NK-92 treated with Interleukin-12 subunit alpha and Interleukin-12 subunit beta, amount 100 ng/mL, for 24 hours (cell line): ENCODE results near the gene NCKIPSD.

Experiments used
- DNase-seq: peaks from one replicate; lab custom pipeline; 2025; lab: John Stamatoyannopoulos, UW

The NCKIPSD gene

DNA sequence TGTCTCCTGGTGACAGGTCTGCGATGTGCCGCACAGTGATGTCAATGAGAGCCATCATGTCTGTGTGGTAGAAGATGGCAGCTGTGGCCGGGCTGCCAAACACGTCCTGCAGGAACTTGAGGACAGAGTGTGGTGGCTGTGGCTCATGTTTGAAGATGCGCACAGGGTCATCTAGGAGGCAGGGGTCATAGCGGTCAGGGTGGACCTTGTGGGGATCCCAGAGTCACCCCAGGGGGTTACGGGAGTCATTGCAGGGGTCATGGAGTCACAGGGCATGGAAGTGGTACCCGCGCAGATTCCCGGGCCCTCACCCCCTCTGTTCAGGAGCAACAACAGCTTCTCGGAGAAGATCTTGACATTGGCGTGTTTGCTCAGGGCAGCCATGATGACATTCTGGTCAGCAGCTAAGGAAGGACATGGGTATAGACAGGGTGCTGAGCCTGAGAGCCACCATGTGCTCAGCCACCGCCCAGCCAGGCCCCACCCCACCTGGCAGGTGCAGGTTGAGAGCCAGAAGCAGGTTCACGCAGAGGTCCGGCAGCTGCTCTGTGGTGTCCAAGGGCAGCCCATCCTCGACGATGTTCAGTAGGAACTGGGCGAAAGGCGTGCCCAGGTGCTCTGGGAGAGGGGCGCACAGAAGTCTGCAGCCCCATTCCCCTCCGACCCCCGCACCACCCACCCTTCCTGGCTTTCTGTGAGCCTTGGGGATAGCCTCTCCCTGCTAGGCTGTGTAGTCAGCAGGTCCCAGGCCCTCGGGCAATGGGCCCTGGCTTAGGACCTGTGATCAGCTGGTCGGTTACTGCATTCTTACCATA lies 6.9 kb downstream of the NCKIPSD start:
- no peak for DNase-seq

DNA sequence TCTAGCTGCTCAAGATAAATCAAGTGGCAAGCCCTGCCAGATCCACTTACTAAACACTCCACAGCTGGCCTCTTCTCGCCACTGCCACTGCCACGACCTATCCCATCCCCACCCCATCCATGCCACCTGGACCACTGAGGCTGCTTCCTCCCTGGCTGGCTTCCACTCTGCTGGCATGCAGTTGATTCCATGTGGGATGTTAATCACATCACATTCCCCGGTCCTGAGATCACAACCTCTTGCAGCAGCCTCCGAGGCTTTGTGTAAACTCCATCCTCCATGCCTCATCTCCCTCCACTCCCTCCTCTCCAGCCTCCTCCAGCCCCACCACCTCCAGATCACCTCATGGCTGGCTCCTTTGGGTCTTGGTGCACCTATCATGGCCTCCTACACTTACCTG lies 7.7 kb downstream of the NCKIPSD start:
- no peak for DNase-seq

DNA sequence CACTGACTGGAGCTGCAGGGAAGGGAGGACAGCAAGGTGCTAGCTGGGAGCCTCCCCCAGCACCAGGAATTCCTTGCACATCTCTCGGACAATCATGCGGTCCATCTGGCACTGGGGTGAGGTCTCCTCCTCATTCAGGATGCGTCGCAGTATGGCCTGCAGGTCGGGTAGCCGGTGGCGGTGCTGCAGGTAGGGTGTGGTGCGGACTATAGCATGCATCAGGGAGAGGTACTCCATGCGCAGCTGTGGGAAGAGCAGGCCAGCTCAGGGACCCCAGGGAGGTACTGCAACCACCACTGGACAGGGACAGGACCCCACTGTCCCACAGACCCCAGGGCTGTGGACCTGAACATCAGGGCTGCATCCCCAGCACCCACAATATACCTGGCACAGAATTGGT lies 11.2 kb downstream of the NCKIPSD start:
- DNase-seq = no peak

DNA sequence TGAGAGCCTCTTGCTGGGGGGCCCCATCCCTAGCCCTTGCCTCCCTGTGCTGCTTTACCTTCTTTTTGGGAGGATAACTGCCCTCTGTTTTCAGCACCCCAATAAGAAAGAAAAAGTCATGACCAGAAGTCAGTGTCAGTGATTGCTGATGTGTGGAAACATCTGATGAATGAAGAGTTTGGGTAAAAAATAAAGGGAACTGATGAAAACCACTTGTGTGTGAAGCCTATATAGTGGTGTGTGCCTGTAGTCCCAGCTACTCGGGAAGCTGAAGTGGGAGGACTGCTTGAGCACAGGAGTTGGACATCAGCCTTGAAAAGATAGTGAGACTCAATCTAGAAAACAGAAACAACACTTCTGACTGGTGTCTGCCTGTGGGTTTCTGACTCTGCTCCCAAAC lies 13.2 kb downstream of the NCKIPSD start:
- no peak for DNase-seq

DNA sequence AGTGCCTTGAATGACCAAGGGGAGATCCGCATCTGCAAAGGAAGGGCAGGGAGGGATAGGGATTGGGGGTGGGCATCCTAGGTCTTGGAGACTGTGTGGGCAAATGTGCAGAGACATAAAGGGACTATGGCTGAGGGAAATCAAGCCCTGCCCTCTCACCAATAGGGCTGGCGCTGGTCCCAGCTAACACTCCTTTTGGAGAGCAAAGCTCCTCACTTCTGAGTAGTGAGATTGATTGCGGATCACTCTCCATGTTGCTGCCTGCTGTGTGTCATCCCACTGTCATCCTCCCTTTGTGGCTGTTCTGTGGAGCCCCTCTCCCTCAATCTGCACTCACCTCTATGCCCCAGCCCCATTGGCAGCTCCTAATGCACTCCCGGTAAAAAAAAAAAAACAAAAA lies 20.8 kb downstream of the NCKIPSD start:
- no peak for DNase-seq

DNA sequence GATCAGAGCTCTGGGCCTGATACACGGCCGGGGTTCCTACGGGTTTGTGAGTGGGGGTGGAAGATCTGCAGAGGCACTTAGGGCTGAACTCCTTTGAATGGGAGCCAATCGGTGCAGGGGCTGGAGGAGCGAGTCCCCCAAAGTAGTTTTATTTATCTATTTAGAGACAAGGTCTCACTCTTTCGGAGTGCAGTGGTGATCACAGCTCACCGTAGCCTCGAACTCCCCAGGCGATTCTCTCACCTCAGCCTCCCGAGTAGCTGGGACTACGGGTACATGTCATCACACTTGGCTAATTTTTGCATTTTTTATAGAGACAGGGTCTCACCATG lies 21.4 kb downstream of the NCKIPSD start:
- no peak for DNase-seq

DNA sequence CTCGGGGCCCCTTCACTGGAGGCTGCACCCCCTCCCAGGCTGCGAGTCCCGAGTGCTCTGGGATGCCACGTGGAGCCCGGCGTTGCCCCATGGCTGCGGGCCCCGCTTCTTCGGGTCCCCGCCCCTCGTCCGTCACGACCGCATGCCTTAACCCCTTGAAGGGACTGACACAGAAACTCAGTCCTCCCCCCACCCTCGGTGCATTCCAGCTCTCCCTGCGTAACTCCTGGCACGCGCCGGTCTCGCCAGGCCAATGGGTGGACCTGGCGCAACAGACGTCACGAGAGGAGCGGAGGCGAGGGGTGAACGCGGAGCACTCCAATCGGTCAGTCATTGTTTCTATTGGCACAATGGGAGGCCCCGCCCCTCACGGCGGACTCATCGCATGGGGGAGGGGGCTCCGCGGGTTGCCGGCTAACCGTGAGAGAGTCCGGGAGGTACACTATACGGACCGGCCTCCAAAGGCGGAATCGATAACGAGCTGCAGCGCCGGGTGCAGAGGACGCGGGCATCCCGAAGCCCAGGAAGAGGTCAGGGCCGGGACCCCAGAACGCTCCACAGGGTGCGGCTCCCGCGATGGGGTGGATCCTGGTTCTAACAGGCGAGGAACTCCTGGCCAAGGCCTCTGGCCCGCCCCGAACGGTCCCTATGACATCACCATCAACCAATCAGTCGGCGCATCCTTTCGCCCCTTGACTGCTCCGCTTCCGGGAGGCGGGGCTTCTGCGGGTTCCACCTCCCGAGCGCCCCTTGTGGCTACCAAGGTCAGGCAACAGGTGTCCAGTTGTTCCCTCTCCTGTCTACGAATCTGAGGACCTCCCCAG lies 22.0 kb downstream of the NCKIPSD start:
- DNase-seq = peak; percentile 95

DNA sequence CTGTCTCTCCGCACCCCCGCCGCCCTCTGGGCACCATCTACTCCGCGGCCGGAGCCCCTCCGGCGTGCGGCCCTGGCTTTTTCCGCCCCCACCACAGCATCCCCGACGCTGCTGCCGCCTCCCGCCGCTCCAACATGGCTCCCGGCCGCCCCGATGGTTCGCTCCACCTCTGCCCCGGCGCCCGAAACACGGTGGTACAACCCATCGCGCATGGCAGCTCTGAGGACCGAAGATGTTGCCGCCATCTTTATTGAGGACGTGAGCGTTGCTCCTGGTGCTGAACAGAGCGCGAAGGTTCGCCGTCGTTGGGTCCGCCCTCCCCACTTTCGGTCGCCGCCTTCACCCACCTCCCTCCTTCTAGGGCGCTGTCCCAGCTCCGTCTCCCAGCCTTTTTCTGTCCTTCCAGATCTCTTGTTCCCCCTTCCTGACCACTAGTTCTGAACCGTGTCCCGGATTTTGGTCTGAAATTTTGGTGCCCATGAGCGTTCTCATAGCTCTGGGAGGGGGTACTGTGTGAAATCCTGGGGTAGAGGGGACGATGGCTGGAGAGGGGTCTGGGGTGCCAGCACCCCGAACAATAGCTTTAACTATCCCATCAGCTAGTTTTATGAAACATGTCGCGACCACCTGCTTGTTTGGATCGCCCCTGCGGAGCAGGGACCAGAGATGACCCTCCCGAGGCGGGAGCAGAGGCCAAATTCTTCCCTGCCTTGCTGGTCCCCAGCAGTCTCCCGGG lies 22.8 kb downstream of the NCKIPSD start, which contains the start of gene CELSR3:
TSS of gene CELSR3 (minus strand) at position 134 of the 736 bp plus-strand sequence. CDS start 252 bp downstream, outside the sequence.
- peak; percentile 65 for DNase-seq

DNA sequence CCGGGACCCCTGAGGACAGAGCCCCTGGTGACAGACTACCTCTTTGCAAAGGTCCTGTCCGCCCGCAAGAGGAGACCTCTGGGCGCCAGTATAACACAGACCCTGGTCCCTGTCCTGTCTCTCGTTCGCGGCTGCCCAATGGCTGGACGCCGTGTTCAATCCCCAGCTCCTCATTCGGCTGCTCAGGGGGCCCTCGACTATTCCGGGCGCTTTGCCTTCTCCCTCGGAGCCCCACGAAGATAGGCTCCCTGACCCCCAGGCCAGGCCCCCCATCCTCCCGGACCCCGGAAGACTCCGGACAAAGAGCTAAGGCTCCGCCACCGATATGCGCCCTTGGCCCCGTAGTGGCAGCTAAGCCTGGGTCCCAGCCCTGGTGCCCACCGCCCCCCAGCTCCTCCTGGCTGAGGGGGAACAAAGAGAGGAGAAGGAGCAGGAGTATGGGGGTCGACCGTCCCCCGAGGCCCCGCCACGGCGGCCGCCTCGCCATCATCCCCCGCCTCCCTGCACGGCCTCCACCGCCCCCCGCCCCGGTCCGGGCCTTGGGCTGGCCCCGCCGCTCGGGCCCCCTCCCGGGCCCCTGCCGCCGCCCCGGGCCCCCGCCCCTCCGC lies 23.5 kb downstream of the NCKIPSD start:
- DNase-seq = no peak

DNA sequence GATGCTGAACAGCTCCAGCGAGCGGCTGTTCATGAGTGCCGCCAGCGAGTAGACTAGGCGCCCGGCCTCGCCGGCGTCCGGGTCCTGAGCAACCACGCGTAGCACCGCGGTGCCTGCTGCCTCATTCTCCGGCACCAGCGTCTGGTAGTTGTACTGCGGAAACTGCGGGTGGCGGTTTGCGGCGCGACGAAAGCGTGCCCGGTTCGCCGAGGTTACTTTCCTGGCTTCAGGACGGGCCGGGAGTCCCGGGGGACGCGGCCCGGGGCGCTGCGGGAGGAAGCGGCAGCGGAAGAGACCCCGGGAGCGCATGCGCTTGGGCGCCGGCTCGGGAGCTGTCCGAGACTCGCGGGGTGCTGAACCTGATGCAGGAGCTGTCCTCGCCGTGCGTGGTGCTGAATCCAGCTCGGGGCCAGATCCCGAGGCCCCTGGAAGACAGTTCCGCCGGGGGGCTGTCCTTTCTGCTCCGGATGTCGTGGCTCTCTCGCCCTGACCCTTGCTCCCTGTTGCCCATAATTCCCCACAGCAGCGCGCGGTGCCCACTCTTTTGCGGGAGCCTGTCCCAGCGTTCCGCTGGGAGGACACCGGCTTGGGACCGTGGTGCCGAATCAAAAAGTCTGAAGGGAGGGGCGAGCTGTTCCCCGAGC lies 24.1 kb downstream of the NCKIPSD start:
- DNase-seq = no peak

DNA sequence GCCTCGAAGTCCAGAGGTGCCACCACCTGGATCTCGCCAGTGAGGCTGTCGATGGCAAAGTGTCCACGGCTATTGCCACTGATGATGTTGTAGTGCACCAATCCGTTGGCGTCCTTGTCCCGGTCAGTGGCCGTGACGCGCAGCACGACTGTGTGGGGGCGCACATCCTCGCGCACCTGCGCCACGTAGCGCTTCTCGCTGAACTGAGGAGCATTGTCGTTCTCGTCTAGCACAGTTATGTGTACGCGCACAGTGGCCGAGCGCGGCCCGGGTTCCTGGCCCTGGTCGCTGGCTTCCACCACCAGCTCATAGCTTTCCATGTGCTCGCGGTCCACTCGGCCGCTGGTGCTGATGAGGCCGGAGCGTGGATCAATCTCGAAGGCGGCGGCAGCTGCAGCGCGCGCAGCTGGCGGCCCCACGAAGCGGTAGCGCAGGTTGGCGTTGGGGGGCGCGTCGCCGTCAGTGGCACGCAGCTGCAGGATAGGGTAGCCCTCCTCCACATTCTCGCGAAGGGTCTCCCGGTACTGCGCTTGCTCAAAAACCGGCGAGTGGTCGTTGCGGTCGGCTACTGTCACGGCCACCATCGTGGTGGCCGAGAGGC lies 24.8 kb downstream of the NCKIPSD start:
- no peak for DNase-seq

DNA sequence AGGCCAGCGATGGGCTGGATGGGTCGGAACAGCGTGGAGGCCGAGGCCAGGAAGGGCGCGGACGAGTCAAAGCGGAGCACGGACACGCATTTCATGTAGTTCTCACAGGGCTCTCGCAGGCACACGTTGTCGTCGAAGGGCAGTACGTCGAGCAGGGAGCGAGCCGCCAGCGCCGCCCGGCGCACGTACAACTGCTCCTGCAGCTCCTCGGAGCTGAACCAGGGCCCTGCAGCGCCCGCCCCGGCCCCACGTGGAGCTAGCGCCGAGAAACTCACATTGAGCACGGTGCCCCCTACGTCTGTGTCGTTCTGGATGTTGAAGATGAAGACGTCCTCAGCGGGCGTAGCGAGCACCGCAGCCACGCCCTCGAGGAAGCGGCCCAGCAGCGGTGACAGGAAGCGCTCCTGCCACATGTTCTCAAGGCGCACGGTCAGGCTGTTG lies 28.9 kb downstream of the NCKIPSD start:
- no peak for DNase-seq

DNA sequence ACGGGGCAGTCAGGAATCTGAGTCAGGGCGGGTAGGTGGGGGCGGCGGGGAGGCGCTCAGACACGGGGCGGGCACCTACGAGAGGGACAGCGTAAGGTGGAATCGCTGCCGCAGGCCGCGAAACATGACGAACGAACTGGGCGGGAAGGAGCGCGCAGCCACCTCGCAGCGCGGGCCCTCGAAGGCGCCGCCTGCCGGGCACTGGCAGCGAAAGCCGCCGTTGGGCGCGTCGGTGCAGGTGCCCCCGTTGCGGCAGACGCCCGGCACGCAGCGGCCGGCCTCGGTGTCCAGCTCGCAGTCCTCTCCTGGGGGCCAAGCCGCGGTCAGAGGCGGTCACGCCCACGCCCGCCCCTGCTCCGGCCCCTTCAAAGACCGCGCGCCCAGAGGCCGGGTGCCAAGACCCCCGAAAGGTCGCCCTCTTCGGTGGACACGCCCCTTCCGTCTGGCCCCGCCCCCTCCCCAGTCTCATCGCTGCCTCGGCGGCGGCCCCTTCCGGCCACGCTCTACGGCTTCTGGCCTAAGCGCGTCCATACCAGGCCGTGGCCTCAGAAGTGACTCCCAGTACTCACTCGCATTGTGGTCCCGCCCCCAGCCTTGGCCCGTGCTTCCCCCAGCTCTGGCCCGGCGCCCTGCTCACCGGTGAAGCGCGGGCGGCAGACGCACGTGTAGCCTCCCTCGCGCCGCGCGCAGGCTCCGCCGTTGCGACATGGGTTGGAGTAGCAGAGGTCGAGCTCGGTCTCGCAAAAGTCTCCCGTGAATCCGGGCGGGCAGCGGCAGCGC lies 29.5 kb downstream of the NCKIPSD start:
- DNase-seq = no peak

DNA sequence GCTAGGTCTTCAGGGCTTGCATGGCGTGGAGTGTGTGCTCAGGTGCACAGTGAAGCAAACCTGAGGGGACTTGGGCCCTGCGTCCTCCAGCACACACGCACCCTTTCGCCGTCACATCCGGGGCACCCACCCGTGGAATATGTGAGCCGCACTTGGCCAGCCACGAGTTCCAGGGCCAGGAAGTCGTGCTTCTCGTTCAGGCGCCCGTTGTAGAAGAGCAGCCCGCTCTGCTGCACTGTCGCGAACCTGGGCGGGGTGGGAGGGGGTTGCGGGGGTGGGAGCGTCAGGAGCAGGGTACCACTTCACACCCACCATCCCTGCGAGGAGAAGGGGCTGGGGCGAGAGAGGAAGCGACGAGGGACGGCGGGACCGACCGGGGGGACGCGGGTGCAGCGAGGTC lies 30.1 kb downstream of the NCKIPSD start:
- DNase-seq = no peak

DNA sequence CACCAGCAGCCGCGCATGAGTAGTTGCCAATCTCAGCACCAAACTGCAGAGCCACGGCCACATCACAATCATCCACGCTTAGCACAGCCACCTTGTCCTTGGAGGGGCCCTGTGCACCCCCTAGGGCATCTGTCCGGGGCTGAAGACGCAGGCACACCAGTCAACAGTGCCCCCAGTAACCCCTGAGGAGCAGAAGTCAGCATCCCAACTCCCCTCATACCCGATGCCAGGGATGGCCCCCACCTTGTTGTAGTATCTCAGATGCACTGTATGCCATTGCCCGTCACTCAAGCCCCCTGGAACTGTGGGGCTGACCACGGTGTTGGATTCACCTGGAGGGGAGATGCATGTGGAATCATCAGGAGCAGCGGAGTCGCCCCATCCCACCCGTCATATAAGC lies 30.7 kb downstream of the NCKIPSD start:
- DNase-seq = no peak

DNA sequence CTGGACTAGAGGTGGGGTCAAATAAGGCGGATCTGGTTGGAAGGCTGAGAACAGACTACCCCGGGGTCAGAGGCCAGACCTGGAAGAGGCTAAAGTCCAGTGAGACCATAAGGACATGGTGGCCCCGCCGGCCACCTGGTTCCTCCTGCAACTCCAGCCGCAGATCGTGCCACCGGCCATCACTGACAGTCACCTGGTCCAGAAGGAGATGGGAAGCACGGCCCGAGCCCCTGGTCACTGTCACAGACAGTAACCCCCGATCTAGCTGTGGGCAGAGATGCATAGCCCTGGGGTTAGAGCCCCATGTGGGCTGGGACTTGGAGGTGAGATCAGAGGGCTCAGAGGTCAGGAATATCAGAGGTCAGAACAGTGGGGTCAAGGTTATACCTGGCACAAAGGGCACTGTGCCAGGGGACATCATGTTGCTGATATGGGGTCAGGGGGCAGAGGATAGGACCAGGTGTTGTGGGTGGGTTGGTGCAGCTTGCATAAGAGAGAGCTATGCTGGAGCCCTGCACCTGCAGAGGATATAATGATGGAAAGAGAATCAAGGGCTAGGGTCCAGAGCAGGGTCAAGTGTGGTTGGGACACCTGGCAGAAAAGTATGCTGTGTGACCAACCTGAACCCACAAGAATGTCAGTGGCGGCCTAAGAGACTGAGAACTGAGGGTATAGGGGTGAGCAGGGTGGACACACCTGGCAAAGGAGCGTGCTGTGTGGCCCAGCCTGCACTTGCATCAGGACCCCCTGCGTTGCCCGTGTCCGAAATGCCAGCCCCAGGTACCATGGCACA lies 32.6 kb downstream of the NCKIPSD start:
- DNase-seq = no peak

DNA sequence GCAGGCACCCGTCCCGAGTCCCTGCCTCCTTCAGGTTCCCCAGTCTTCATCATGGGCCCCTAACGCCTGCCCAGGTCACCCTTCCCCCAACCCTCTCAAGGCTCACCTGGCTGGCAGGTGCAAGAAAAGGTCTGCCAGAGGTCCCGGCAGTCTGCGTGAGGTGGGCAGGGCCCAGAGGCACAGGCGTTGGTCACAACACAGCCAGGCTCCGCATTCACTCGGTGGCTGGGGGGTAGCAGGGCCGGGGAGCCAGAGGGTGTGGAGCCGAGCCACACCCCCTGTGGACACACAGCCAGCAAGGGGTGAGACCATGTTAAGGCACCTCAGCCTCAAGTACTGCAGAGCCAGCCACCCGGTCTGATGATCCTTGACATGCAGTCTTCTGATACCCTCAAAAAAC lies 33.9 kb downstream of the NCKIPSD start:
- no peak for DNase-seq

DNA sequence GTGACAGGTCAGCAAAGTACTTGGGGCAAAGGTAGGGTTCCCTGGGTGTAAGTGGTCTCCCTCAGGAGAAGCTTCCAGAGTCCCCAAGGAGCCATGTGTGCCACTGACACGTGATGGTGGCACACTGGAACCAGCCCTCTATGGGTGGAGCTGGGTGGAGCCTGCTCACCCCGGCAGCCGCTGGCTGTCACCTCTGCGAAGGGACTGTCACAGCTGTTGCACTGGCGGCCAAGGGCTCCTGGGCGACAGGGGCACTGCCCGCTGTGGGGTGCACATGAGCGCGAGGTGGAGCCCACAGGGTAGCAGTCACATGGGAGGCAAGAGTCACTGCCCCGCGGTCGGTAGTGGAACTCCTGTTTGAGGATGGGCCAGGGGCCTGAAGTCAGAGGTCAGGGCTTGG lies 35.0 kb downstream of the NCKIPSD start:
- no peak for DNase-seq

DNA sequence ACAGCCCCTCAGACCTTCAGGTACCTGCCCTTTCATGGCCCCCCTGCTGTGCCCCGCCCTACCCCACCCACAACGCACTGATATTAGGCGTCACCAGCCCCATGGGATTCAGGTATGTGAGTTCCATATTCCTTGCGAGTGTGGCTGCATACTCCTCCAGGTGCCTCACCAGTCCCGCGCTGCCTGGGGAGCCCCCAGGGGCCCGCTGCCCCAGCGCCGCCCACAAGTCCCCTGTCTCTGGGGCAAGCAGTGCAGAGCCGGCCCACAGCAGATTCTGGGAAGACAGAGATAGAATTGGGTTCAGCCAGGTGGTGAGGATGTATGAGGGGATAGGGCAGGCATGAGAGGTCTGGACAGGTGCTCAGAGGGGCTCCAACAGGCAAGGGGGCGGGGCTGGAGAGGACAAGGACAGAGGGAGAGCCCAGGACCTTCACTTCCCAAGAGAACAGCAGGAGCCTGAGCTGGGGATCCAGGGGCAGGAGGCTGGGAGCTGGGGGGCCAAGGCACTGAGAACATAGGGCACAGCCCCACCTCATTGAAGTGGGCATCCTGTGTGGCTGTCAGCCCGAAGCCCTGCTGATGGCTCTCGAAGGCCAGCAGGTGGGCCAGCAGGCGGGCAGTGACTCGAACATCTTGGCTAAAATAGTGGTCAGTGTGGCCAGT lies 37.4 kb downstream of the NCKIPSD start:
- DNase-seq = no peak
